Gastroesophageal sphincter (tissue), 4 donors: ENCODE results near the gene ZNF57. TPM values are rescaled to one million over a fixed set of nuclear protein-coding genes. Genes with fewer than 3 reads are reported as not detected.
A peak's percentile ranks its signal among the peaks of the same experiment; 100 is the strongest.

Source experiments
- ATAC-seq: fragments of 150-250 bp; one replicate; pipeline ENCODE4 v1.9.1; 2016; ENCODE audit warnings: mild to moderate bottlenecking, moderate library complexity
- H3K27ac ChIP-seq, 4 donors: fragments of 200-600 bp; sonication (generic) in 3 of 4; 1 replicate in 3 of 4; 2 replicates in 1 of 4; pipeline ENCODE4 v1.5.1; 2016 to 2019
- H3K27me3 ChIP-seq: fragments of 200-600 bp; sonication (generic); one replicate; pipeline ENCODE4 v1.5.1; 2019
- H3K36me3 ChIP-seq, 2 donors: fragments of 200-600 bp; sonication (generic); one replicate each; pipeline ENCODE4 v1.5.1; 2019; ENCODE audit warnings: control low read depth in 1 of 2
- H3K4me1 ChIP-seq, 3 donors: fragments of 200-600 bp; sonication (generic); 1 replicate in 2 of 3; 2 replicates in 1 of 3; pipeline ENCODE4 v1.5.1; 2016 to 2019; ENCODE audit warnings: control low read depth in 2 of 3
- H3K4me3 ChIP-seq, 2 donors: fragments of 200-600 bp; sonication (generic); one replicate each; pipeline ENCODE4 v1.5.1; 2019; ENCODE audit warnings: mild to moderate bottlenecking in 1 of 2, moderate library complexity in 1 of 2
- H3K9me3 ChIP-seq, 3 donors: fragments of 200-600 bp; sonication (generic); one replicate each; pipeline ENCODE4 v1.5.1; 2017 to 2019; ENCODE audit warnings: control low read depth in 2 of 3
- CTCF ChIP-seq, 4 experiments: fragments of 200-600 bp in 2 of 4; fragments of 450-650 bp in 2 of 4; sonication (generic) in 1 of 4; IDR thresholded peaks; one replicate each; pipeline ENCODE4 v1.5.1; 2017 to 2019; ENCODE audit warnings: antibody characterized with exemption in 4 of 4, mild to moderate bottlenecking in 2 of 4, moderate library complexity in 2 of 4
- EP300 ChIP-seq: sonication (generic); formaldehyde crosslinking; IDR thresholded peaks from one replicate; pipeline ENCODE4 v1.6.1; 2017; ENCODE audit warnings: antibody characterized with exemption, mild to moderate bottlenecking
- POLR2A ChIP-seq, 2 donors: fragments of 450-650 bp; IDR thresholded peaks; one replicate each; pipeline ENCODE4 v1.6.1; 2017; ENCODE audit warnings: antibody characterized with exemption in 2 of 2, mild to moderate bottlenecking in 2 of 2, moderate library complexity in 1 of 2
- POLR2AphosphoS5 ChIP-seq: sonication (generic); formaldehyde crosslinking; IDR thresholded peaks from one replicate; pipeline ENCODE4 v1.6.1; 2017; ENCODE audit warnings: antibody characterized with exemption
- WGBS, 2 donors: methylation state at CpG; one replicate each; pipeline ENCODE4 v1.1.5; 2018; ENCODE audit warnings: low coverage in 1 of 2; 5-methylcytosine and 5-hydroxymethylcytosine counted together
- total RNA-seq, 4 donors: library from RNA; depleted of rRNA; stranded (reverse); fragments of >200 nt; gene quantifications; one replicate each; pipeline ENCODE4 v1.1.0, GENCODE V29; 2016

ZNF57 gene
- total RNA-seq, 4 donors from 2014 or later, result 1.3 to 3.8 (median 2.8) TPM

- WGBS, 2 donors, result no CpG with 5 or more reads among the region's 74 CpGs
- H3K9me3 ChIP-seq, result no peaks in the 10 kb centered on the region
- H3K4me3 ChIP-seq, result peak within 1 kb of the TSS; percentile 73 to 93
- no peaks in the 10 kb centered on the region for H3K36me3 ChIP-seq
- peak; percentile 66 for TF ChIP-seq POLR2AphosphoS5
- TF ChIP-seq EP300, result no peak
- TF ChIP-seq POLR2A (IDR thresholded peaks at IDR 0.05), result peak in 1 of 2 donors; percentile 25
- TF ChIP-seq CTCF (IDR thresholded peaks at IDR 0.05), result peak in 3 of 4 experiments; percentile 13 to 48 (median 47)
- H3K4me1 ChIP-seq, result peaks cover 0 to 31% (median 13%) of the 10 kb centered on the region in 3 donors
- peak; percentile 100 for ATAC-seq
- no peaks in the 10 kb centered on the region for H3K27me3 ChIP-seq
- H3K27ac ChIP-seq, result peak within 1 kb of the TSS; percentile 75 to 95 (median 92)
Observed at GRCh38 chr19:2944775-2945574, 44.2 kb downstream of the ZNF57 start, which contains the start of gene ZNF77. ZNF77 (minus strand) TSS chr19:2944971; CDS start chr19:2944840, 131 bp downstream.

- 58 to 82% methylated on average over 4 to 8 of the region's 17 CpGs for WGBS, 2 donors
- H3K27ac ChIP-seq, result peak overlapping the region; percentile 75 to 95 (median 92)
- TF ChIP-seq EP300 (no peak), CTCF (IDR thresholded peaks at IDR 0.05) (no peak), POLR2A (IDR thresholded peaks at IDR 0.05) (no peak), POLR2AphosphoS5 (no peak)
Observed at GRCh38 chr19:2945575-2946184, 45.0 kb downstream of the ZNF57 start.

GRCh38 chr19:2949939-2950285 lies 49.2 kb downstream of the ZNF57 start:
- Histone ChIP-seq H3K4me3 (peak overlapping the region; percentile 62 to 68), H3K9me3 (no peaks in the 10 kb centered on the region), H3K4me1 (peaks cover 0 to 31% (median 6%) of the 10 kb centered on the region in 3 donors), H3K27me3 (no peaks in the 10 kb centered on the region), H3K27ac (peak overlapping the region; percentile 89 to 96 (median 93)), H3K36me3 (no peaks in the 10 kb centered on the region)
- WGBS, 2 donors, result 0 to 2% methylated on average over 3 to 9 of the region's 11 CpGs
- TF ChIP-seq EP300, result no peak
- no peak for TF ChIP-seq POLR2AphosphoS5
- ATAC-seq, result peak; percentile 1

More at GRCh38 chr19:2945575-2946184, 45.0 kb downstream of the ZNF57 start:
- H3K4me3 ChIP-seq, result peak overlapping the region; percentile 73 to 93
- H3K4me1 ChIP-seq, result peaks cover 0 to 31% (median 13%) of the 10 kb centered on the region in 3 donors
- H3K36me3 ChIP-seq, result no peaks in the 10 kb centered on the region
- H3K9me3 ChIP-seq, result no peaks in the 10 kb centered on the region
- no peak for ATAC-seq
- H3K27me3 ChIP-seq, result no peaks in the 10 kb centered on the region

GRCh38 chr19:2950286-2951124 lies 49.8 kb downstream of the ZNF57 start:
- H3K36me3 ChIP-seq, result no peaks in the 10 kb centered on the region
- peaks cover 0 to 27% (median 6%) of the 10 kb centered on the region in 3 donors for H3K4me1 ChIP-seq
- ATAC-seq, result peak; percentile 99
- no peaks in the 10 kb centered on the region for H3K9me3 ChIP-seq
- H3K27ac ChIP-seq, result peak overlapping the region; percentile 89 to 96 (median 93)
- H3K27me3 ChIP-seq, result no peaks in the 10 kb centered on the region
- no peak for TF ChIP-seq CTCF (IDR thresholded peaks at IDR 0.05)
- TF ChIP-seq POLR2A (IDR thresholded peaks at IDR 0.05), result peak; percentile 75 to 86
- peak; percentile 91 for TF ChIP-seq POLR2AphosphoS5
- no peak for TF ChIP-seq EP300
- H3K4me3 ChIP-seq, result peak overlapping the region; percentile 62 to 68
- 0 to 1% methylated on average over 12 to 16 of the region's 53 CpGs for WGBS, 2 donors
